Stimulated activated CD4-positive, alpha-beta T cell treated with anti-CD3 and anti-CD28 coated beads, Interleukin-15, amount 100 ng/mL, for 1 hour (primary cell): ENCODE measurements around the gene SORBS2.

Experiments used
- DNase-seq, 2 donors: peaks; one replicate each; pipeline ENCODE4 v3.0.0-alpha.2; 2020; ENCODE audit warnings: low read depth in 1 of 2, low spot score in 1 of 2

The SORBS2 gene

DNA sequence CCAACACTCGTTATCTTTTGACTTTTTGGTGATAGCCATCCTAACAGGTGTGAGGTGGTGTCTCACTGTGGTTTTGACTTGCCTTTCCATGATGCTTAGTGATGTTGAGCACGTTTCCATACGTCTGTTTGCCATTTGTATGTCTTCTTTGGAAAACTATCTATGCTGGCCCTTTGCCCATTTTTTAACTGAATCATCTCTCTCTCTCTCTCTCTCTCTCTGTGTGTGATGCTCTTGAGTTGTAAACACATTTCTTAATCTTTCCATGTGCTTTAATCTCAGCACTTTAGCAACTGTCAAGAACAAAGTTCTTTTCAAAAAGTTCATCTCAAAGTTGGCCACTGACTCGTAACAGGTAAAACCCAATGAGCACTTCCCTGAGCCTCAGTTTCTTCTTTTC lies 10.5 kb downstream of the SORBS2 start:
- DNase-seq: no peak

DNA sequence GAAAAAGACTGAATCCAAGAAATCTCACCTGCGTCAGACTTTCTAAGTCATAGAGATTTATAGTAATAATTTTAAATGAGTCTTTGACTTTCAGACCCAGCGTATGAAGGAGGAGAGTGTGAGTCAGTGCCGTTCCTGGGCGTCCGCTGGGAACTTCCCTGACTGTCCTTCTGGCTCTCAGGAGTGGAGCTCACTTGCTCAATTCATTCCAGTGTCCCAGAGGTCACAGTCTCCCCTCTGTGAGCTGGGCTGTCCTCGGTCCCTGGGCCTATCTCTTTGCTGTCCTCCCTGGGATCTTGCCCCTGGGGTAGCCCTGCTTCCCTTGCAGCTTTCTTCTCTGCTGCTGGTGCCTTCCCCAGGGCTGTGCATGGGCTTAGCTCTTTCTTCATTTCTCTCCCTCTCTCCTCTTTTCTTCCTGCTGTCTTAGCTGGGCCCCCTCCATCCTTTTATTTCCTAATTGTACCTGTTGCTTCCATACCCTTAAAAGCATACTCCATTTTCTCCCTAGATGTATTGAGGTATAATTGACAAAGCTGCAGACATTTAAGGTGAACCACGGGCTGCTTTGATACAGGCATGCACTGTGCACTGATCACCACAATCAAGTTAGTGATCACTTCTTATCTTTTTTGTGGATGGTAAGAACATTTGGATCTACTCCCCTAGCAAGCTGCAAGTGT lies 11.6 kb downstream of the SORBS2 start:
- no peak for DNase-seq

DNA sequence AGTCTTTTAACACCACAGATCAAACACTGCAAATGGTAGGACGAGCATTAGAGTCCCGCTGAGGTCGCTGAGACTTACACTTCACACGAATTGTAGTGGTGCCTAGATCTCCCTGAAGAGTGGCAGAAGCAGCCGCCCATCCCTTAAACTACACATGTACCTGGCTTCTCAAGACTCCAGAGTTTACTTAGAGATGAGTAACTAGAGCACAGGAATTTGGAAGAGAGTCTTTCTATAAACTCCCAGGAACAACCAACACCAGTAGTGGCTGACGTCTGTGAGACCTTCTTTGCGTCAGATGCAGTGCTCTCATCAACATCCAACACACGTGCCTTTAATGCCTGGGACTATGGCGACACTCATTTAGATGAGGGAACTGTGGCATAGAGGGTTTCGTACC lies 12.6 kb downstream of the SORBS2 start:
- DNase-seq: no peak

DNA sequence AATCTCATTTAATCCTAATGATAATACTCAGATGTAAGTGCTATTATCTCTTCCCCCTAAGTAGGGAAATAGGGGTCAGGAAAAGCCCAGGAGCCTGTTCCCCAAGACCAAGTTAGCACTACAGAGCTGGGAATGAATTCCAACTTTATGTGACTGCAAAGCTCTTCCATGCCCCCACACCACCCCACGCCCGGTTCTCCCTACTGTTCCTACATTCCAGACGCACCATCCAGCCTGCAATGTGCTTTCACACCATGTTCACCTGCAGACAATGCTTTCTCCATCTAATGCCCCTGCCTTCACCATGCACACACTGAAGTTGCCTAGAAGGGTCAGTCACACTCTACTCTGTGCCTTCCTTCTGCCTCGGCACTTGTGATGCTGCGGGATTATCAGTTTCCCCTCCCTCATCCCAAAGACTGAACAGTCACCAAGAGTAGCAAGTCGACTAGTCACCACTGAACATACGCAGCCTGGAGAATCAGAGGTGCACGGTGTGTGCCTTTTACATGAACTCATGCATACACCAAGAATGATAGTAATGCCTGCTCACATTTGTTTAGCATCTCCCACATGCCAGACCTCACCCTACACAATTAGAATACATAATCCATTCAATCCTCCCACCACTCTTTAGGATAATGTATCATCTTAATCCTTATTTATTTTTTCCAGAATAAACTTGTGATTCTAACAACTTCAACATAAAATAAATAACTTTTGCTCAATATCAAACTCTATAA lies 14.2 kb downstream of the SORBS2 start:
- no peak for DNase-seq

DNA sequence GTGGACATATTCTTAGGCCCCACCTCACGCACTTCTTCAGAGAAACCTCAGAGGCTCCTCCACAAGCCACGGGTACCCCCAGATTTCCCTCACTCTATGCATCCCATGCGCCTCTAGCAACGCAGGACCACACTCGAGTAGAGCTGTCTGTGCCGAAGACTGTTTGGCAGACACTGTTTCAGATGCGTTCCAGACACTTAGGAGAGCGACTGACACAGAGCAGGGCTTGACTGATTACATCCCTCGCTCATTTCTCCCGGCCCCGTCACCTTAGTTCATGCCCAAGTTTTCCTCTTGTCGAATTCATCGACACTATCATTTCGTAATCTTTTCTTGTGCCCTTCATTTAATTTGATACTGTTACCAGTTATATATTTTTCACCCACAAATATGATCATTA lies 15.0 kb downstream of the SORBS2 start:
- DNase-seq: no peak

DNA sequence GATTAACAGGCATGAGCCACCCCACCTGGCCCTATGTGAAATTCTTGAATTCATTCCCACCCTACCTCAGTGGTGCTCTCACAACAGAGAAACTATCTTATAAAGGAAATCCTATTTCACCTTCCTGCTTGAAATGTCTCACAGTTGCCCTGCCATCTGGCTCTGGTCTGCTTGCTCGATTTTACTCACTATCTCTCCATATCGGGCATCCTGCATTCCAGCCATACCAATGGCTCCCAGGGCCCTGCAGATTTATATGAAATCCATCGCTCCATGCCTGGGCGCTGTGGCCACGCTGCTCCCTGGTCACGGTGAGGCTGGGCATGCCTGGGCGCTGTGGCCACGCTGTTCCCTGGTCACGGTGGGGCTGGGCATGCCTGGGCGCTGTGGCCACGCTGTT lies 15.8 kb downstream of the SORBS2 start:
- no peak for DNase-seq

DNA sequence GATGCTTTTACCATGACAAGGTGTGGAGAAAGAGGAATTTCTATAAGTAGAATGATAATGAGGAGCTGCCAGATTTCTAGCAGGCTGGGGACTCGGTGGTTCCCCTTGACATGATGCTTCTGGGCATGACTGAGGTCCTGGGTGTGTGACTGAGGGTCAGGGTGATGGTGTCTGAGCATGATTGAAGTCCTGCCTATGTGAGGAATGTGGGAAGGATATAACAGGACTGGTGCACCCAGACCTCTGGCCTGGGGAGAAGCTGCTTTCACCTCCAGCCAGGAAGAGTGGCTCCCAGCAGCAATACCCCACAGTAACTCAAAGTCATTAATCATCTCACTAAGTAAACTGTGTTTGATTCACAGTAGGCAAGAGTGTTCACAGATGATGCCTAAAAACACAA lies 17.4 kb downstream of the SORBS2 start:
- DNase-seq: no peak

DNA sequence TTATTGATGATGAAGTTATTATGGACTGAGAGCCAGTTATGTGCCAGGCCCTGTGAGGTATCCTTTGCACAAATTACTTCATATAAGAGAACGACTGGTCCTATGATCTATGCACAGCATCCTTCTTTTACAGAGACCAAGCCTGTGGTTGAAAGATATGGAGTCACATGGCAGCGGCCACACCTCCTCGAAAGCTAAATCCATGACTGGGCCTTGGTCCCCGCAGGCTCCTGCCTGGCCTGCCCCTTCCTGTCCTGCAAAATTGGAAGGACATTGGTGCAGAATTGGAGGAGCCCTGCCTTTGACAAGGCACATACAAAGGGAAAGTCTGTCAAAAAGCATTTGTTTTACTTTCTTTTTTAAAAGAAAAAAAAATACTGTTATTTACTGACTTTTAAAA lies 18.3 kb downstream of the SORBS2 start:
- DNase-seq: no peak

DNA sequence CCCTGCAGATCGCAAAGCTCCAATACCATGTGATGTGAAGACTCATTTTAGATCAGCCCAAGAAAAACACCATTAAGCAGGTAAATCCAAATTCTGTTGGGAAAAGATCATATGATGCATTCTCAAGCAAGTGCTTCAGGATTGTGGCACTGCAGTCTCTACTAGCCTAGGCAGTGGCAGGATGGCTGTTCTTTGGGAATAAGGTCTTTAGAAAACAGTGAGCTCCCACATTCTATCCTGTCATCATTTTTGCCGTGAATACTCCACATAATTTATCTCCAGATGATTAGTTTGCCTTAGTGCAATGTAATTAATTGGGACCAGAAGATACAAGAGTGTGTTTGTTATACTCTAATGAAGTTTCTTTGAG lies 18.9 kb downstream of the SORBS2 start:
- DNase-seq: no peak

DNA sequence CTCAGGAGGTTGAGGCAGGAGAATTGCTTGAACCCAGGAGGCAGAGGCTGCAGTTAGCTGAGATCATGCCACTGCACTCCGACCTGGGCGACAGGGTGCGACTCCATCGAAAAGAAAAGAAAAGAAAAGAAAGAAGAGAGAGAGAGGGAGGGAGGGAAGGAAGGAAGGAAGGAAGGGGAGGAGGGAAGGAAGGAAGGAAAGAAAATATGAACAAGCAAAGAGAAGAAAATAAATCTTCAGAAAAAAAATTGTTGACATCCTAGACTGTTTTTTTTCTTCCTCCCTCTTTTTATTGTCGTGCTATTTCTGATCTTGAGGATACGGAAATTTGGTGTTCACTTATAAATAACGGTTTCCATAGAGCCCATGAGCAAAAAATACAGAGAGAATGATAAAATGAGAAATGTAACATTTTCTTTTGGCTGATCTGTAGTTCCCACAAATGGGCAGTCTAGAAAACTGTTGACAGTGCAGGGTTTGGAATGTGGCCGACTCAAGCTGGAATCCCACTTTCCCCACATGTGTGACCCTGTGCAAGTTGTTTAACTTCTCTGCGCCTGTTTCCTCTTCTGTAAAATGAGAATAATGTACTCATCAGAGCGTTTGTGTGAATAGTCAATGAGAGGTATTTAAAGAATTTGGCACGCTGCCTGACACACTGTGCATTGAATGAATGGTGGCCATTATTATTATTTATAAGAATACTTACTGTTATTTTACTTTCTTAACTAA lies 19.4 kb downstream of the SORBS2 start:
- no peak for DNase-seq

DNA sequence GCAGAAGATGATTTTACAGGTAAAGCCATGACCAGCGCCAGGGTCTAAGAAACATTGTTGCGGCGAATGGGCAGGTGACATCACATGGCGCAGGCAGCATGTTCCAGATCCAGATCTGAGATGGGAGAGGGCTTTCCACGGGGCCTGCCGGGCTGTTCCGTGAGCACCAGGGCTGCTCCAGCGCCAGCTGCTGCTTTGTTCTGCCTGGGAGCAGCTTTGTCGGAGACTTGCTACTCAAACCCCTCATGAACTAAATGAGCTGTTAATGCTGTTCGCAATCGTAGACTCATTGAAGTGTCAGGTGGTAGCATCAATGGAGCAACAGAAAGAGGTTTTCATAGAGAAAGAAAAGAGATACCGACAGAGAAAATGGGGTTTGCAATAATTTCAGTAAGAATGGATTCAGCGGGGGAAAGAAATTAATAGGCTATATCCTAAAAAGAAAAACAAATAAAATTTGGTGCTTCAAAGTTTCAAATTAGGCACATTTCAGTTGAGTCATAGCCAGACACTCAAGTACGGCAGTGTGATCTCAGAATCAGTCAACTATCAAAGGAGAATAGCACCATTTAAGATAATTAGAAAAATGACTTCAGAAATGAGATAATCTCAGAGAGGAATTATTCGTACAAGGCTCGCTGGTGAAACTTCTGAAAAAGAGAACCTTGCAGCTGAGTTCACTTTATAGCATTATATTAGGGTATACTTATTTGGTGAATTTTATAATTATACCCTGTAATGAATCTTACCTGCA lies 23.9 kb downstream of the SORBS2 start:
- no peak for DNase-seq

DNA sequence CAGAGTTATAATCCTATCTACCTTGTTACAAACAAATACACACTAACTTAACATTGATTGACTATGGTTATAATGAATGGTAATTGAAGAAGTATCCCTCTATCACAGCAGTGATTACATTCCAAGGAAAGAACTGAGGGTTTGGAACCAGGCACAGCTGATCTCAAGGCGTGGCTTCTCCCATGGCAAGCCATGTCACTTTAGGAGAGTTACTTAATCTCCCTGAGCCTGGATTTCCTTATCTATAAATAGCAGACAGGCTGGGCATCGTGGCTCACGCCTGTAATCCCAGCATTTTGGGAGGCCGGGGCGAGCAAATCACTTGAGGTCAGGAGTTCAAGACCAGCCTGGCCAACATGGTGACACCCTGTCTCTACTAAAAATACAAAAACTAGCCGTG lies 25.6 kb downstream of the SORBS2 start:
- no peak for DNase-seq

DNA sequence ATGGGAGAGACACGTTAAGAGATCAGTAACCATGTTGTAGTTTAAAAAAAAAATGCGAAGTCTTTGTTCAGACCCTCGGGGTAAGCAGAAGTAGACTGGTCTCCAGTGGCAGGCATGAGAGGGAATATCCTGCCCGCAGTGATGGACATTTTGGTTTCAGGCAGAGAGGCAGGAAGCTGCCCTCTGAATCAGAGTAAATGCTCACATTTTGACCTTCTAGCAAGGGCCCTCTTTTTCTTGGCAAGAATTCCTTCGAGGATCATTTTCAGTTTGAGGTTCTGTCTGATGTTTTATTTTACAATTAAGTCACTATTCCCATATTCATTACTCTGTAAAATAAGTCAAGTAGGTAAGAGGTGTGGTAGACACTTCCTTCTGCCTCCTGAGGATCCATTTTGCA lies 28.4 kb downstream of the SORBS2 start:
- no peak for DNase-seq

DNA sequence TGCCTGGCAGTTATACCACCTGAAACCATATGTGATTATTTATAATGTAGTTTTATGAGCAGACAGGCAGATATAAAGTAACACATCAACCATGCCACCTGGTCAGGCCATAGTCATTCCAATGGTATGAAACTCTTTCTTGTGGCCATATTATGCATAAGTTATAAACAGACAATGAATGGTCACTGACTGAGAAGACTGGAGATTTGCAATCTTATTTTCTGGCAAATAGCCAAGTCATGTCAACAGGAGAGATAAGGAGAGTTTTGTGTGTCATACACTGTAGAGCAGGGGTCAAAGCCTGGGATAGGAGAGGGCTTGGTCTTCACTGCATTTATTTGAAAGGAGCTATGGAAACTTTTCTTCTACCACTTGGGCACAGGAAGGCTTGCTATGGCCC lies 29.5 kb downstream of the SORBS2 start:
- no peak for DNase-seq

DNA sequence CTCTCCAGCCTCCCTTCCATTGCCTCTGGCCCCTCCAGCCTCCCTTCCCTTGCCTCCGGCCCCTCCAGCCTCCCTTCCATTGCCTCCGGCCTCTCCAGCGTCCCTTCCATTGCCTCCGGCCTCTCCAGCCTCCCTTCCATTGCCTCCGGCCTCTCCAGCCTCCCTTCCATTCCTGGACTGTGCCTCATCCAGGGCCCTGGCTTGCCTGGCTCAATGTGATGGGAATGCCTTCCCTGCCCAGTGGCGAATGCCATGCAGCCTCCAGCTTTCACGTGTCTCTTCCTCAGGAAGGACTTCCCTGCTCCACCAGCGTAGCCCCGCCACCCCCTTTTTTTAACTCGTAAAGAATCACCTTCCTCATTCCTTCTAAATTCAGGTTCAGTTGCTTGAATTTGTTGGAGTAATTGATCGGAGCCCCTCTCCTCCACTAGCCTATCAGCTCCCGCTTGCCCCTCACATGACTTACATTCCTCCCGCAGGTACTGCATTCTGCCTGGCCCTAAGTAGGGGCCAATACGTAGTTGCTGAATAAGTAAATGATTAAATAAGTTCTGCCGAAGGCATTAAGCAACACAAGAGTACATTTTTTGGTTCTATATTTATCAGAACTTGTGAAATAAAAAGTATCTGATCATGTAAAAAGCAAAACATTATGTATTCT lies 30.3 kb downstream of the SORBS2 start:
- no peak for DNase-seq

DNA sequence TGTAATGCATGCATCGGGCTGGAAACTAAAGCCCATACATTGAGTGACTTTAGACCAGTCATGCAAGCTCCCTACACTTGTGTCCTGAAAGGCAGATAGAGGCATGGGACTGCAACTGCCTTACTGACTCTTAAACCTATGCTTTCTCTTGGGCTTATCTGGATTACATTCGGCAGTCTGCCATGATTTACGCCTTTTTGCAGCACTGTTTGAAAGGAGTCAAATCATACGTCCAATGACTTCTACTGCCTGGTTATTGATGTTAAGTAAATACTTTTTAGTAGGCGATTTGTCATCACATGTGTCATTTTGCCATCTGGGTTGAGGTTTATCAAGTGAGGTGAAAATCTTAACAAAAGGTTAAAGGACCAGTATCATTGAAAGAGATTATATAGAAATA lies 31.5 kb downstream of the SORBS2 start:
- DNase-seq: no peak

DNA sequence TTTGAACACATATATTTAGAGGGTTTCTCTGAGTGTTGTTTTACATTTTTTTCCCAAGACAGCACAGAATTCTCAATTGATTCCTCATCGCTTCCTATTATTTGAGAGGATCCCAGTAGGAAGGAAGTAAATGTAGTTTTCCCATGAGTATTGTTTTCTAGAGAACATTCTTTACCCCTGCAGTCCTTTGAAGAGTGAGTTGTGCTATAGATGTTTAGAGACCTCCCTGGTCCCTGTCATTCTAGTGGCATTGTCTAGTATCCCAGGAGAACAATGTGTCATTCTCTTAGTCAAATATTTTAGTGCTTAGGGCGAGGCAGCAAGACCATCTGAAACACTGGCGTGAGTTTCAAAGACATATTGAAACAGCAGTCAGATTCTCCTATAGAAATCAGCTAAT lies 32.5 kb downstream of the SORBS2 start:
- no peak for DNase-seq

DNA sequence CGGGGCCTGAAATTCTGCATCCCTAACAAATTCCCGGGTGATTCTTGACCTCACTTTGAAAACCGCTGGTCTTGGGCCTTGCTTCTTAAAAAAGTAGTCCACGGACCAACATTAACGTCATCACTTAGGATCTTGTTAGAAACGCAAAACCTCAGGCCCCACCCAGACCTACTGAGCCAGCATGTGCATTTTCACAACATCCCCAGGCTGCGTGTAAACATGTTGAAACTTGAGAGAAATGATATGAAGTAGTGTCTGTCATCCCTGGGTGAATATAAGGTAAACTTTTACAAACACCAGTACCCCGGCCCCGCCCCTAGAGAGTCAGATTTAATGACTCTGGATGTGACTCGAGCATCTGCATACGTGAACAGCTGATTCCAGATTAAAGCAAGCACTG lies 33.7 kb downstream of the SORBS2 start:
- DNase-seq: no peak

DNA sequence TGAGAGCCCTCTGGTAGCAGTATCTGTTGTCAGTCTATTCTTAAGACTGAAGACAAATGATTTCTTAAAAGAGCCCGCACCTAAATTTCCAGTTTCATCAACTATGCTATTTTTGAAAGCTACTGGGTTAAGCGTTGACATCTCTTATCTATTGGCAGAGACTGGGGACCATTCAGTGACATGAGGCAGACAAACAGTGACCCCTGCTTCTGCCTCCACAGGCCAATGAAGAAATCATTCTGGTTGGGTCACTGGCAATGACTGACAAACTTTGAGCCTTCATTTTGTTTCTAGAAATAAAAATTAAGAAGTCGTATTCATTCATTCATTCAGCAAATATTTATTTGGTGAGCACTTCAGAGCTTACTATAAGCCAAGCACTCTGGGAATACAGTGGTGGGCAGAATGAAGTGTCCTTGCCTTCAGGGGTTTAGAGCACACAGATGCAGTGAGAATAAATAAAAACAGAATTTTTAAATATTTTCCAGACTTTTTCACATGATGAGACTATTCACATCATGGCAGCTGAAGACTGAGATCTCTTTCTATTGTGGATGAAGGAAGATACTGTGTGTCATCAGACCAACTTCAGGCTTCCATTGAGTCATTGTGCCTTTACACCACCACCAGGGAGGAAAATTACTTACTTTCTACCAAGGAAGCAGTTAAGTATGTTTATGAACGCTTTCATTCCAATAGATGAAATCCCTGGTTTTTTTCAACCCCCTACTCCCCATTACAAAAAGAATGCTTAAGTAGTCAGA lies 36.0 kb downstream of the SORBS2 start:
- DNase-seq: no peak

DNA sequence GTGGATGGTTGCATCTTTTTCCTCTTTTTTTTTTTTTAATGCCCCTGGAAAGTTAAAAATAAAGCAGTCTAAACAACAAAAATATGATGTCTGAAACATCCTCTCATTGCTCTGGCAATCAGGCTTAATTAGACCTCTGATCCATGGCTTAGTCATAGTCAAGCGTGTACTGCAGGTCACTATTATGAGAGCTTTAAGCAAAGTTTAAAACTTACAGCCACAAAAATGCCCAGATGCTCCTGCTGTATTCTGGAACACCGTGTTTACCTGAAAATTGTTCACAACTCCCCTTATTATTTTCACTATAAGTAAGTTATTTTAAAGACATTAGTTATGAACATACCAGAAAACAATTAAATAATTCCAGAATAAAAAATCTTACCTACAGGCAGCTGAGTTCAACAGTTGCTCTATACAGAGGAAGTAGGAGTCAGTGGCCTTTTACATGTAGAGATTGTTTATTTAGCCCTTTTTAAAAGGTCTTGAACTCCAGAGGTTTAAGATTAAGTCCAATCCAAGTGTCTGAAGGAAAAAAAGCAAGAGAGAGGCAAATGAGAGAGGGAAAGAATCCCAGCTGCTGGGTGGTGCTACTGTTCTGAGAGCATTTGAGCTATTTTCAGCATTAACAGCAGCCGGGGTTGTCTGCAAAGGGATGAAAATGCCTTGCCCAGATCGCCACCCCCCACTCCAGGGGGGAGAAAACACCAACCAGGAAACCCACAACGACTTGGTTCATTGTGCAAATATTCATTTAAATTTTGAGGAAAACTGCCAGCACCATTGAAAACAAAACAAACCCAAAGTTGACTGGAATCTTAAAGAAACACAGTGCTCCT lies 36.9 kb downstream of the SORBS2 start:
- DNase-seq: no peak
